ENCODE measurements around the gene MYLK. TPM values are rescaled to one million over a fixed set of nuclear protein-coding genes. Genes with fewer than 3 reads are reported as not detected.

The MYLK gene
- total RNA-seq, 1 donor from 2014 or later, result 46.2 TPM

GRCh38 chr3:123568034-123568433 is 316.1 kb downstream of the MYLK start:
- no peak for DNase-seq (ENCODE audit: low read depth)

DNA sequence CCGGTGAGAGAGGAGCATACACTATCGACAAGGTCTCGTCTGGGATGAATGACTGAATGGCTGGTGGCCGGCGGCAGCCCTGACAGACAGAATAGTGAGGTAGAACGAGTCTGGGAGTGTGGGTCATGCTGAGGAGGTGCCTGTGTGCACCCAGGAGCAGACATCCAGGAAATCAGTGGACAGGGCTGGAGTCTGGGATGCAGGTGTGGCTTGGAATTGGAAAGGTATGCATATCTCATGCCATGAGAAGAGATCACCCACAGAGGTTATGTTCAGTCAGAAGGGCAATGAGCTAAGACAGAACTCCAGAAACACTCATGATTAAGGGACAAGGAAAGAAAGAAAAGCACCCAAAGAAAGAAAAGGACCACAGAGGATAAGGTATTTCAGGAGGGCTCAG is 320.1 kb downstream of the MYLK start:
- no peak for DNase-seq (ENCODE audit: low read depth)

DNA sequence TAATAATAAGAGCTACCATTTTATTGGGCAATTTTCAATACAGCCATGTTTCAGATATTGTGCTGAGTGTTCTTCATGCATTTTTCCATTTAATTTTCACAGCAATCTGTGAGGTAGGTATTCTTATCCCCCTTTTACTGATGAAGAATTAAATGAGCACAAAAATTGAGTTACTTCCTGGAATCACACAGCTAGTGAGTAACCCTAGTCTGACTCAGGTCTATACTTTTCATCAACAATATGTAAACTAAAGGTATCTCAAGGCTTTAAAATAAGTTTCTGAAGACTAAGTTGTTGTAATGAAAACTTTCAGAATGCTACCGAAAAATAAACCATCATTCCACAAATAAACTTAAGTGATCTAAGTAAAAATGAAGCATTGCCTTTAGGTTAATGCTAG is 321.6 kb downstream of the MYLK start:
- no peak for DNase-seq (ENCODE audit: low read depth)

- DNase-seq (ENCODE audit: low read depth), result no peak
Measured at GRCh38 chr3:123561188-123561587, 322.9 kb downstream of the MYLK start.

Other genes with a start within 250 kb of the MYLK start
- gene CCDC14, start 76.9 kb upstream of the MYLK start, total RNA-seq, result 33.2 and 36.8 TPM in 2 replicates
- gene ROPN1, start 107.8 kb upstream of the MYLK start, total RNA-seq, result not detected in 2 replicates
- 2.7 and 3.8 TPM in 2 replicates for gene KALRN, start 149.0 kb upstream of the MYLK start, total RNA-seq